CD4-positive, alpha-beta T cell treated with Interleukin-2 at 100 ng/mL for 4 hours (primary cell): ENCODE results near the gene ITIH4.
"Not testable (repeated sequence)": the region's sequence is repeated elsewhere in the genome, so short reads cannot be mapped to it uniquely, and the experiment has no call there.

Experiments used
- DNase-seq: peaks from one replicate; pipeline ENCODE4 v3.0.0-alpha.2; 2020; ENCODE audit warnings: low spot score

ITIH4 gene

GRCh38 chr3:52782412-52783210, 47.9 kb downstream of the ITIH4 start:
- no peak for DNase-seq

- DNase-seq = no peak
Observed at GRCh38 chr3:52781741-52782140, 48.7 kb downstream of the ITIH4 start.

GRCh38 chr3:52779837-52780585, 50.5 kb downstream of the ITIH4 start:
- DNase-seq = no peak

GRCh38 chr3:52779011-52779836, 51.2 kb downstream of the ITIH4 start:
- DNase-seq = no peak

DNA sequence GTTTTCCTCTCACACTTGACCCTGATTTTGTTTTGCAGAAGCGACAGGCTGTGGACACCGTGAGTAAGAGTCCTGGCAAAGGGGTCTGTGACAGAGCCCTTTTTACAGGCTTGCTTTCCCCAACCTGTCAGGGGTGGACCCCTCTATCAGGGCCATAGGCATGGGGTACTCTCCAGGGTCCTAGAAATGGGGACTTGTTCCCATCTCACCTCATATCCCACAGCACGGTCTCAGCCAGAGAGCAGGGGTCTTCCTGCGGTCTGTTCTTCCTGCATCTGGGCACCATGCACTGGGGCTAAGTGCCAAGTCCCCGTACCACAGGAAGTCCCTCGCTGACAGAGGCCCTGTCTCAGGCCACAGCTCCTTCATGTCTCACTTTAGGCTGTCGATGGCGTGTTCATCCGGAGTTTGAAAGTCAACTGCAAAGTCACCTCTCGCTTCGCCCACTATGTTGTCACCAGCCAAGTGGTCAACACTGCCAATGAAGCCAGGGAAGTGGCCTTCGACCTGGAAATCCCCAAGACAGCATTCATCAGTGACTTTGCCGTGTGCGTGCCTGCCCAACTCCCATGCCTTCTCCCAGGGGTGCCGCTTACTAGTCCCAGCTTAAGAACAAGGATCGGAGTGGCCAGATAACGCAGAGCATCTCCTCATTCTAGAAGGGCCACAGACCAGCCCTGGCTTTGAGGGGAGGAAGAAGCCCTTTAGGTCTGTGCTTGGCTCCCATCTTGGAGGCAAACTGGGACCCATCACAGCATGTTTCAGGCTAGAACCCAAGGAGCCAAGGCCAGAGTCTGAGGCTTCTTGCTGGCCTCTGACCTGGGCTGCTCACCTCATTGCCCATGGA, 52.3 kb downstream of the ITIH4 start:
- no peak for DNase-seq

DNA sequence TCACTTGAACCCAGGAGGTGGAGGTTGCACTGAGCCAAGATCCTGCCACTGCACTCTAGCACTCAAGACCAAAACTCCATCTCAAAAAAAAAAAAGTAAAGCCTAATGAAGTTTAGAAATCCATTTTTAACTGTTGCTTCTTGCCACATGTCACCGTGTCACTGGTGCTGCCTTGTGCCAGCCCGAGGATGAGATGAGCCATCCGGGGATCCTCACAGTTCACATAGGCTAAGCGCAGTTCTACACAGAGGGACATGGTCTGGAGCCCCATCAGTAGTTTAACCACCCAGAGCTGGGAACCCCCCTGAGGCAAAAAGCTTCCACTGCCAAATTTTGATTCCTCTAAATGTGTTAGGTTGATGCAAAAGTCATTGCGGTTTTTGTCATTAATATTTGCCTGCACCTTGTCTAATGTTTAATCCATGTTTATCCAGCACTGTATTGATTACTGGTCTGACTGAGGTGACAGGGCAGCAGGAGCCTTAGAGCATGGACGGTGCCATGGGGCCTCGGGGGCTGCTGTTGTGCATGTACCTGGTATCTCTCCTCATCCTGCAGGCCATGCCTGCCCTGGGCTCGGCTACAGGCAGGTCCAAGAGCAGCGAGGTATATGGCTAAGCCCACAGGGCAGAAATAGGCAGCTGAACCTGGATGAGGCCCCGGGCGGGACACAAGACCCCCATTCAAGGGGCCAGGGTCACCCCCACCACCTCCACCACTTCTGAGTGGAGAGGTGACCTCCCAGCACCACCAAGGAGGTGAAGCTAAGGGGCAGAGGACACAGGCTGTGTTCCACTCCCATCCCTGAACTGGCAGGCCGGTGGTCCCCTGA, 53.1 kb downstream of the ITIH4 start, which contains the start of gene ITIH1:
Gene ITIH1, plus strand, starts transcription at position 473 of the 832 bp plus-strand sequence. Its CDS starts 17 bp downstream, at position 490.
- no peak for DNase-seq

DNA sequence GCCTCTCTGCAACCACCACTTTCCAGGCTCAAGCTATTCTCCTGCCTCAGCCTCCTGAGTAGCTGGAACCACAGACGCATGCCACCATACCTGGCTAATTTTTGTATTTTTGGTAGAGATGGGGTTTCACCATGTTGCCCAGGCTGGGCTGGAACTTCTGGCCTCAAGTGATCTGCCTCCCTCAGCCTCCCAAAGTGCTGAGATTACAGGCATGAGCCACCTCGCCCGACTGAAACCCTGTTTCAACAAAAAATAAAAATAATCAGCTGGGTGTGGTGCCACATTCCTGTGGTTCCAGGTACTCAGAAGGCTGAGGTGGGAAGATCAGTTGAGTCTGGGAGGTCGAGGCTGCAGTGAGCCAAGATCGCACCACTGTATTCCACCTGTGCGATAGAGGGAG, 54.0 kb downstream of the ITIH4 start:
- DNase-seq = not testable (repeated sequence)

- DNase-seq = no peak
Observed at GRCh38 chr3:52775877-52776276, 54.6 kb downstream of the ITIH4 start.

DNA sequence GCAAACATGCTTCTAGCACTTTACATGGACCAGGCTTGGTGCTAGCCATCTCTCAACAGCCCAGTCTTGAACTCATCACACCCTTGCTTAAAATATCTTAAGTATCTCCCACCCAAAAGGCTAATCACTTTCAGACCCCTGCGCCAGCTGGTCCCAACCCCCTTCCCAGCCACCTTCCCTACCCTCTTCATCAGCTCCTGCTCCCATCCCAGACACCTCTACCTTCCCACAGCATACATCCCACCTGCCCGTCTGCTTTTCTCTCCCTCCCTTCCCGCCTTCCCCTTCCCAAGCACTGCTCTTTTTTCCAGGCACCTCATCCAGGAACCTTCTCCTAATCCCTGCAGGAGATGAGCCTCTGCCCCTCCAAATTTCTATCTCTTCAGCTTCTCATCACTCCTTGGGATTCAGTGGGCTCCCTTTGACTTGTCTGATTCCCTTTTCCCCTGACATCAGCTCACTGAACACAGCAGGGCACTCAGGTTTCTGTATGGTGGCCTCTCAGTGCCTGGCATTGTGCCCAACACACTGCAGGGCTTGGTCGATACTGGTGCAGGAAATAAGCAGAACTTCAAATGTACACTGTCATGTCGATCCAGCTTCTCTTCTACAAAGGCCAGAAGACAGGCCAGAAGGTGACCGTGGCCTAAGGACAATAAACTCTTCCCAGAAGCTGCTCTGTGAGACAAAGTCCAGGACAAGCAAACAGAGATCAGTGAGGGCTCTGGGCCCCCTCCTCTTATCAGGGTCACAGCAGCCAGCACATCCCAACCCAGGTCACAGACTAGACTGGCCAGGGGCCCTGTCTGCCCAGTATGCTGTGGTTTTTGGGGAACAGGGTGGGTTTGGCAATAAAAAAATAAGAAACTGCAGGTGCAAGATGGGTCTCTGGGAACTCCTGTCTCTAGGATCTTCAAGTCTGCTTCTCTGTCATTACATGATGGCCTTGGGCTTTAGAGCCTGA, 55.3 kb downstream of the ITIH4 start:
- DNase-seq = no peak

GRCh38 chr3:52774066-52774713, 56.3 kb downstream of the ITIH4 start:
- no peak for DNase-seq

GRCh38 chr3:52773361-52774065, 57.0 kb downstream of the ITIH4 start:
- DNase-seq = no peak

DNA sequence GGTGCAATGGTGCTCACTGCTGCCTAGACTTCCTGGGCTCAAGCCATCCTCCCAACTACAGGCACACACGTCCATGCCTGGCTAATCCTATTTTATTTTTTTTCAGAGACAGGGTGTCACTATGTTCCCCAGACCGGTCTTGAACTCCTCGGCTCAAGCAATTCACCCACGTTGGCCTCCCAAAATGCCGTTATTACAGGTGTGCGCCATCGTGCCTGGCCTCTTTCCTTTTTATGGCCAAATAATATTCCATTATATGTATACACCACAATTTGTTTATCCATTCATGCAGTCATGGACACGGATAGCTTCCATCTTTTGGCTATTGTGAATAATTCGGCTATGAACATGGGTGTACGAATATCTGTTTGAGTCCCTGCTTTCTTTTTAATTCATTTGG, 58.8 kb downstream of the ITIH4 start:
- no peak for DNase-seq

- no peak for DNase-seq
Observed at GRCh38 chr3:52771334-52771681, 59.2 kb downstream of the ITIH4 start.

GRCh38 chr3:52770496-52771333, 59.8 kb downstream of the ITIH4 start, which contains the start of gene NEK4:
Gene NEK4, minus strand, starts transcription at chr3:52770940. Its CDS starts 194 bp downstream, at chr3:52770746.
- peak; percentile 93 for DNase-seq

DNA sequence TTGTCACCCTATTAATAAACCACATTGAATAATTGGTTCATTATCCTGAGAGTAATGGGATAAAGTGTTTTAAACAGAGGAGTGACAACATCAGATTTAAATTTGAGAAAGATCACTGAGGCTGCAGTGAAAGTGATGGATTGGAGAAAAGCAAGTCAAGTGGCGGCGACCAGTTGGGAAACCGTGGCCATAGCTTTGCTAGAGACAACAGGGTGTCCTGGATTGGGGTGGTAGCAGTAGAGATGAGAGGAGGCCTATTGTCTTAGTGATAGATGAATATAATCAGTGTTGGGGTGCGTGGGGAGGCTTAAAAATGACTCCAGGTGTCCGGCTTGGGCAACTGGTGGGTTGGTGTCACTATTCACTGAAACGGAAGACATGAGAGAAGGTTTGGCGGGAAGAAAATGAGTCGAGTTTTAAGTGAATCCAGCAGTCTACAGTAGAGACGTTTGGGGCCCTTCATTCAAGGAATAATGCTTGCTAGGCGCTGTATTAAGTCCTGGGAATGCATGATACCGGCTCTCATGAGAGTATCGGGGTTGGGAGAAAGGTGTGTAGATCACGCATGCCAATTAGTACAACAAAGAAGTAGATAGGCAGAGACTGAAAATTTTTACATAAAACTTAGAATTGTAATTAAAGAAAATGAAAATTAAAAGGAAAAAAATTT, 60.6 kb downstream of the ITIH4 start:
- no peak for DNase-seq

DNA sequence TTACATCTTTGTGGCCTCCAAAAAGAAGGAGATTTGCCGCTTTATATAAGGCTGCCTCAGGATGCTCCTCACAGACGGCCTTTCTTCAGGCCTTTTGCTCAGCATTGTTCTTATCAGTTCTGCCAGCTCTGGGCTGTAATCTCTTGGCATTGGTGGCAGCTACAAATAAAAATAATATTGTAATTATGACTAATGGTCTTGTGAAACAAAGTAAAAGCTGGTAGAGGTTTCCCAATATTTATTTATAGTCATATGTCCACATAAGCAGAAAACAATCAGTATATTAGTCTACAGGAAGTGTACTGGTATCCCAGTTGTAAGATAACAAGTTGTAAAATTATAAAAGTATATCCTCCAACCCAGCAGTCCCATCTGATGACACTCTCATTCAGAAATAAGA, 67.0 kb downstream of the ITIH4 start:
- no peak for DNase-seq
